GM23338 (cell line): Measurements from ENCODE around the gene RGL1. TPM values are rescaled to one million over a fixed set of nuclear protein-coding genes. Genes with fewer than 3 reads are reported as not detected.

Experiments
- ATAC-seq: fragments of 200-7000 bp; cut with Tn5 transposase; 3 replicates; pipeline ENCODE4 v1.9.1; 2020
- DNase-seq: peaks from one replicate; pipeline ENCODE4 v3.0.0-alpha.2; 2015; ENCODE audit warnings: low spot score
- H2AFZ ChIP-seq: fragments of 200-600 bp; sonication (generic); 2 replicates; pipeline ENCODE4 v1.8.0; 2016; ENCODE audit warnings: antibody characterized with exemption, mild to moderate bottlenecking, moderate library complexity
- H3F3A ChIP-seq: fragments of 200-600 bp; sonication (generic); replicated peaks from 2 replicates; pipeline ENCODE4 v1.8.0; 2017; ENCODE audit warnings: antibody characterized with exemption, mixed run types, low read depth
- H3K27ac ChIP-seq: fragments of 200-600 bp; sonication (generic); 2 replicates; pipeline ENCODE4 v1.6.1; 2016; ENCODE audit warnings: low read depth
- H3K27me3 ChIP-seq: fragments of 200-600 bp; sonication (generic); 2 replicates; pipeline ENCODE4 v1.8.0; 2016; ENCODE audit warnings: mild to moderate bottlenecking, mixed run types, moderate library complexity; ENCODE audit not compliant: insufficient read depth
- H3K36me3 ChIP-seq: fragments of 200-600 bp; sonication (generic); 2 replicates; pipeline ENCODE4 v1.8.0; 2016; ENCODE audit warnings: mild to moderate bottlenecking; ENCODE audit not compliant: insufficient read depth
- H3K4me1 ChIP-seq: fragments of 200-600 bp; sonication (generic); 2 replicates; pipeline ENCODE4 v1.8.0; 2016; ENCODE audit warnings: mild to moderate bottlenecking, moderate library complexity; ENCODE audit not compliant: insufficient read depth
- H3K4me2 ChIP-seq: fragments of 200-600 bp; sonication (generic); 2 replicates; pipeline ENCODE4 v1.7.1; 2017; ENCODE audit warnings: mixed run types
- H3K4me3 ChIP-seq: fragments of 200-600 bp; sonication (generic); 2 replicates; pipeline ENCODE4 v1.6.1; 2016; ENCODE audit warnings: mixed run types
- H3K79me2 ChIP-seq: fragments of 200-600 bp; sonication (generic); replicated peaks from 2 replicates; pipeline ENCODE4 v1.8.0; 2017; ENCODE audit warnings: mild to moderate bottlenecking; ENCODE audit not compliant: insufficient read depth
- H3K9me2 ChIP-seq: fragments of 200-600 bp; sonication (generic); 2 replicates; pipeline ENCODE4 v1.8.0; 2017; ENCODE audit not compliant: insufficient read depth
- H4K20me1 ChIP-seq: fragments of 200-600 bp; sonication (generic); replicated peaks from 2 replicates; pipeline ENCODE4 v1.8.0; 2017; ENCODE audit warnings: mild to moderate bottlenecking; ENCODE audit not compliant: insufficient read depth
- H3K27ac Mint-ChIP-seq: 2 replicates; pipeline ENCODE4 v1.8.0; 2020; ENCODE audit warnings: inconsistent platforms, mild to moderate bottlenecking, moderate library complexity, mixed read lengths
- H3K27me3 Mint-ChIP-seq: 3 replicates; pipeline ENCODE4 v1.8.0; 2022; ENCODE audit warnings: low read depth, mild to moderate bottlenecking, moderate library complexity, mixed read lengths, inconsistent platforms; ENCODE audit not compliant: insufficient read depth, poor library complexity
- H3K36me3 Mint-ChIP-seq: 3 replicates; pipeline ENCODE4 v1.8.0; 2021; ENCODE audit warnings: low read depth, mild to moderate bottlenecking, inconsistent platforms, moderate library complexity, mixed read lengths
- H3K4me1 Mint-ChIP-seq: 3 replicates; pipeline ENCODE4 v1.8.0; 2020; ENCODE audit warnings: mild to moderate bottlenecking, inconsistent platforms, mixed read lengths
- H3K4me3 Mint-ChIP-seq: 3 replicates; pipeline ENCODE4 v1.8.0; 2021; ENCODE audit warnings: moderate library complexity, mild to moderate bottlenecking, inconsistent platforms, mixed read lengths
- H3K9me3 Mint-ChIP-seq: 3 replicates; pipeline ENCODE4 v1.8.0; 2020; ENCODE audit warnings: moderate library complexity, mild to moderate bottlenecking, inconsistent platforms, mixed read lengths
- CTCF ChIP-seq, 2 experiments: fragments of 200-600 bp in 1 of 2; sonication (generic) in 1 of 2; conservative IDR thresholded peaks; 2 replicates each; pipeline versions ENCODE4 v1.5.1 to v1.6.1; 2016 to 2017; ENCODE audit warnings: antibody characterized with exemption in 2 of 2, low read depth in 2 of 2, mild to moderate bottlenecking in 2 of 2, moderate library complexity in 1 of 2
- ETS1 ChIP-seq: IDR thresholded peaks from 2 replicates; pipeline ENCODE4 v1.6.1; 2016; ENCODE audit warnings: antibody characterized with exemption
- EZH2phosphoT487 ChIP-seq: fragments of 200-600 bp; sonication (generic); IDR thresholded peaks from one replicate; pipeline ENCODE4 v1.8.1; 2018; ENCODE audit warnings: antibody characterized with exemption; ENCODE audit not compliant: unreplicated experiment
- JUNB ChIP-seq: IDR thresholded peaks from one replicate; pipeline ENCODE4 v1.6.1; 2016; ENCODE audit warnings: antibody characterized with exemption; ENCODE audit not compliant: unreplicated experiment
- STAT1 ChIP-seq: IDR thresholded peaks from one replicate; pipeline ENCODE4 v1.6.1; 2016; ENCODE audit warnings: antibody characterized with exemption; ENCODE audit not compliant: unreplicated experiment
- ZNF114 ChIP-seq: fragments of 250-450 bp; sonication (Bioruptor Pico); IDR thresholded peaks from 2 replicates; pipeline ENCODE4 v1.5.0; 2020; ENCODE audit warnings: mild to moderate bottlenecking, moderate library complexity
- ZNF331 ChIP-seq: fragments of 250-450 bp; sonication (Bioruptor Pico); IDR thresholded peaks from 2 replicates; pipeline ENCODE4 v1.5.0; 2020; ENCODE audit warnings: low read depth, mild to moderate bottlenecking, moderate library complexity
- polyA plus RNA-seq: library from polyadenylated mRNA; unstranded; fragments of >200 nt; fragmentation: Nextera tagmentation; extraction: Ambion mirVana; gene quantifications from 2 replicates; pipeline ENCODE4 v1.2.1, GENCODE V29; 2016
- total RNA-seq: library from RNA; depleted of rRNA; stranded (reverse); fragments of >200 nt; shearing (Covaris generic); gene quantifications from 2 replicates; pipeline ENCODE4 v1.2.3, GENCODE V29; 2014
- TF ChIP-seq, protein P1 (sequence below): IDR thresholded peaks from one replicate; pipeline ENCODE4 v1.6.1; 2018; ENCODE audit warnings: antibody characterized with exemption; ENCODE audit not compliant: unreplicated experiment

The RGL1 gene
- total and polyA plus RNA-seq, 2 experiments from 2014 or later: 0.91 to 2.6 TPM

GRCh38 chr1:183817576-183818288 is 12.8 kb downstream of the RGL1 start (continued):
- TF ChIP-seq CTCF (conservative IDR thresholded peaks at IDR 0.05; ENCODE audit: low read depth in 2 of 2): no peak
- no peak for TF ChIP-seq EZH2phosphoT487
- no peak for TF ChIP-seq JUNB

GRCh38 chr1:183819059-183819458 is 14.1 kb downstream of the RGL1 start:
- H3K4me1 ChIP-seq: 0 out of 2 replicates have a peak, but pooled peaks cover 1% of the 10 kb centered on the region
- TF ChIP-seq ZNF114 (no peak), JUNB (no peak), STAT1 (no peak), ETS1 (no peak), ZNF331 (no peak)
- TF ChIP-seq, protein P1, sequence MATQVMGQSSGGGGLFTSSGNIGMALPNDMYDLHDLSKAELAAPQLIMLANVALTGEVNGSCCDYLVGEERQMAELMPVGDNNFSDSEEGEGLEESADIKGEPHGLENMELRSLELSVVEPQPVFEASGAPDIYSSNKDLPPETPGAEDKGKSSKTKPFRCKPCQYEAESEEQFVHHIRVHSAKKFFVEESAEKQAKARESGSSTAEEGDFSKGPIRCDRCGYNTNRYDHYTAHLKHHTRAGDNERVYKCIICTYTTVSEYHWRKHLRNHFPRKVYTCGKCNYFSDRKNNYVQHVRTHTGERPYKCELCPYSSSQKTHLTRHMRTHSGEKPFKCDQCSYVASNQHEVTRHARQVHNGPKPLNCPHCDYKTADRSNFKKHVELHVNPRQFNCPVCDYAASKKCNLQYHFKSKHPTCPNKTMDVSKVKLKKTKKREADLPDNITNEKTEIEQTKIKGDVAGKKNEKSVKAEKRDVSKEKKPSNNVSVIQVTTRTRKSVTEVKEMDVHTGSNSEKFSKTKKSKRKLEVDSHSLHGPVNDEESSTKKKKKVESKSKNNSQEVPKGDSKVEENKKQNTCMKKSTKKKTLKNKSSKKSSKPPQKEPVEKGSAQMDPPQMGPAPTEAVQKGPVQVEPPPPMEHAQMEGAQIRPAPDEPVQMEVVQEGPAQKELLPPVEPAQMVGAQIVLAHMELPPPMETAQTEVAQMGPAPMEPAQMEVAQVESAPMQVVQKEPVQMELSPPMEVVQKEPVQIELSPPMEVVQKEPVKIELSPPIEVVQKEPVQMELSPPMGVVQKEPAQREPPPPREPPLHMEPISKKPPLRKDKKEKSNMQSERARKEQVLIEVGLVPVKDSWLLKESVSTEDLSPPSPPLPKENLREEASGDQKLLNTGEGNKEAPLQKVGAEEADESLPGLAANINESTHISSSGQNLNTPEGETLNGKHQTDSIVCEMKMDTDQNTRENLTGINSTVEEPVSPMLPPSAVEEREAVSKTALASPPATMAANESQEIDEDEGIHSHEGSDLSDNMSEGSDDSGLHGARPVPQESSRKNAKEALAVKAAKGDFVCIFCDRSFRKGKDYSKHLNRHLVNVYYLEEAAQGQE: no peak
- H3K27me3 ChIP-seq: no peaks in the 10 kb centered on the region
- no peak overlapping the region for H3K4me2 ChIP-seq
- H3K79me2 ChIP-seq: no peaks in the 10 kb centered on the region
- no peaks in the 10 kb centered on the region for H3K36me3 Mint-ChIP-seq
- DNase-seq (no peak), ATAC-seq (no peak)
- H3K27me3 Mint-ChIP-seq: no peaks in the 10 kb centered on the region
- H3K4me1 Mint-ChIP-seq: peaks cover 11% of the 10 kb centered on the region; the same call in 2 of the 3 replicates
- H3K9me2 ChIP-seq: peaks cover 3% of the 10 kb centered on the region; the same call in 1 of the 2 replicates
- H4K20me1 ChIP-seq: no peaks in the 10 kb centered on the region
- H3F3A ChIP-seq: no peaks in the 10 kb centered on the region
- no peak overlapping the region for H3K4me3 ChIP-seq
- H2AFZ ChIP-seq: no peak overlapping the region
- H3K36me3 ChIP-seq: no peaks in the 10 kb centered on the region
- H3K9me3 Mint-ChIP-seq: no peaks in the 10 kb centered on the region
- no peak overlapping the region for H3K27ac ChIP-seq
- no peak overlapping the region for H3K4me3 Mint-ChIP-seq
- H3K27ac Mint-ChIP-seq: no peak overlapping the region
